Naive thymus-derived CD8-positive, alpha-beta T cell (primary cell): ENCODE results near the gene CP. TPM values are rescaled to one million over a fixed set of nuclear protein-coding genes. Genes with fewer than 3 reads are reported as not detected.
"Not testable (repeated sequence)": the region's sequence is repeated elsewhere in the genome, so short reads cannot be mapped to it uniquely, and the experiment has no call there.

ENCODE experiments used
- ATAC-seq, 2 donors: fragments of 150-1000 bp; cut with Tn5 transposase in 1 of 2; sonication (Bioruptor Pico), chemical (Tn5 transposase) in 1 of 2; 1 replicate in 1 of 2; 2 replicates in 1 of 2; pipeline ENCODE4 v1.10.0; 2021; ENCODE audit warnings: mild to moderate bottlenecking in 2 of 2, moderate library complexity in 2 of 2
- POLR2A ChIA-PET: fragments of 350-600 bp; sonication (Branson Sonifier 250); formaldehyde crosslinking; loops from one replicate; lab custom pipeline; 2021; ENCODE audit warnings: antibody characterized with exemption; lab: Charles Lee
- DNase-seq, 10 donors: peaks; one replicate each; pipeline versions ENCODE4 v3.0.0 to v3.0.0-alpha.2; 2020 to 2022
- H3K27ac Mint-ChIP-seq, 10 donors: one replicate each; pipeline ENCODE4 v1.8.0; 2020 to 2022; ENCODE audit warnings: mild to moderate bottlenecking in 10 of 10, mixed read lengths in 10 of 10, moderate library complexity in 4 of 10, inconsistent platforms in 1 of 10
- H3K27me3 Mint-ChIP-seq, 5 donors: one replicate each; pipeline ENCODE4 v1.8.0; 2021 to 2022; ENCODE audit warnings: mixed read lengths in 5 of 5
- H3K36me3 Mint-ChIP-seq, 3 donors: one replicate each; pipeline ENCODE4 v1.8.0; 2020 to 2022; ENCODE audit warnings: mixed read lengths in 3 of 3, mild to moderate bottlenecking in 2 of 3, inconsistent platforms in 1 of 3
- H3K4me1 Mint-ChIP-seq, 4 donors: one replicate each; pipeline ENCODE4 v1.8.0; 2021 to 2022; ENCODE audit warnings: mixed read lengths in 4 of 4
- H3K4me3 Mint-ChIP-seq, 10 donors: one replicate each; pipeline ENCODE4 v1.8.0; 2020 to 2022; ENCODE audit warnings: mild to moderate bottlenecking in 10 of 10, mixed read lengths in 10 of 10, moderate library complexity in 6 of 10, inconsistent platforms in 1 of 10
- H3K9me3 Mint-ChIP-seq, 9 donors: one replicate each; pipeline ENCODE4 v1.8.0; 2020 to 2022; ENCODE audit warnings: mixed read lengths in 9 of 9, mild to moderate bottlenecking in 3 of 9, inconsistent platforms in 1 of 9, moderate library complexity in 1 of 9
- polyA plus RNA-seq, 3 donors: library from polyadenylated mRNA; unstranded; fragments of 300-500 nt; fragmentation: Illumina TruSeq; gene quantifications; one replicate each; pipeline ENCODE4 v1.2.3, GENCODE V29; 2021
- total RNA-seq, 8 experiments: library from RNA in 2 of 8; stranded (reverse) in 2 of 8; gene quantifications; one replicate each; pipeline ENCODE4 v1.2.3 and lab custom pipeline; 2021 to 2026

CP gene
- total and polyA plus RNA-seq, 5 experiments from 2014 or later, result 0.20 to 0.30 TPM; not detected in 3

DNA sequence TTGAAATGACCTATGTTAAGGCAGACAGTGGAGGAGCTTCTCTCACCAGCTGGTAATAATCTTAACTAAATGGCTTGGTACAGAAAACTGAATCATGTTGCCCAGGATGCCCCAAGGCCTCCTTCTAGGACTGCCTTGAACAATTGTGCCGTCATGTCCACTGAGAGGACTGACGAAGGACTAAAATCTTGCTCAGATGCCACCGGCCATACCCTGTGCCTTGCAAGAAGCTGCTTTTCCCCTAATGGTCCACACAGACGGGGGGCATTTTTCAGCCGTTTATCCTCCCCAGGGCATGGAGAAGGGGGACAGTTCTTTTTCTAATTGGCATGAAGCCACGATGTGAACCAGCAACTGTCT is 1.8 kb upstream of the CP start:
- Mint-ChIP-seq H3K27me3 (peaks cover 0 to 4% (median 0%) of the 10 kb centered on the region in 5 donors), H3K4me3 (peak overlapping the region in 4 of 10 donors; percentile 29 to 64 (median 32)), H3K36me3 (no peaks in the 10 kb centered on the region), H3K4me1 (peaks cover 10 to 24% (median 19%) of the 10 kb centered on the region in 4 donors), H3K9me3 (no peaks in the 10 kb centered on the region), H3K27ac (no peak overlapping the region)
- ATAC-seq (no peak), DNase-seq (no peak)
- POLR2A ChIA-PET, result no interaction called here

DNA sequence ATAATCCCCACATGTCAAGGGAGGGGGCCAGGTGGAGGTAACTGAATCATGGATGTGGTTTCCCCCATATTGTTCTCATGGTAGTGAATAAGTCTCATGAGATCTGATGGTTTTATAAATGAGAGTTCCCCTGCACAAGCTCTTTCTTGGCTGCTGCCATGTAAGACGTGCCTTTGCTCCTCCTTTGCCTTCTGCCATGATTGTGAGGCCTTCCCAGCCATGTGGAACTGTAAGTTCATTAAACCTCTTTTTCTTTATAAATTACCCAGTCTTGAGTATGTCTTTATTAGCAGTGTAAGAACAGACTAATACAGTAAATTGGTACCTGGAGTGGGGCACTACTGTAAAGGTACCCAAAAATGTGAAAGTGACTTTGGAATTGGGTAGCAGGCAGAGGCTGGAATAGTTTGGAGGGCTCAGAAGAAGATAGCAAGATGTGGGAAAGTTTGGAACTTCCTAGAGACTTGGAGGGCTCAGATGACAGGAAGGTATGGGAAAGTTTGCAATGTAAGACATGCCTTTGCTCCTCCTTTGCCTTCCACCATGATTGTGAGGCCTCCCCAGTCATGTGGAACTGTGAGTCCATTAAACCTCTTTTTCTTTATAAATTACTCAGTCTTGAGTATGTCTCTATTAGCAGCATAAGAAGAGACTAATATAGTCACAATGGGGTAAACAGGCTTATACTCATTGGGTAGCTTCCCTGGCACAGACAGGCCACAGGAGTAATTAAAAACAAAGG is 2.1 kb downstream of the CP start:
- H3K36me3 Mint-ChIP-seq, DNase-seq, H3K27ac Mint-ChIP-seq, H3K9me3 Mint-ChIP-seq, H3K4me3 Mint-ChIP-seq, ATAC-seq, H3K27me3 Mint-ChIP-seq, POLR2A ChIA-PET: not testable (repeated sequence)
- peaks cover 4 to 14% (median 9%) of the 10 kb centered on the region in 4 donors for H3K4me1 Mint-ChIP-seq

DNA sequence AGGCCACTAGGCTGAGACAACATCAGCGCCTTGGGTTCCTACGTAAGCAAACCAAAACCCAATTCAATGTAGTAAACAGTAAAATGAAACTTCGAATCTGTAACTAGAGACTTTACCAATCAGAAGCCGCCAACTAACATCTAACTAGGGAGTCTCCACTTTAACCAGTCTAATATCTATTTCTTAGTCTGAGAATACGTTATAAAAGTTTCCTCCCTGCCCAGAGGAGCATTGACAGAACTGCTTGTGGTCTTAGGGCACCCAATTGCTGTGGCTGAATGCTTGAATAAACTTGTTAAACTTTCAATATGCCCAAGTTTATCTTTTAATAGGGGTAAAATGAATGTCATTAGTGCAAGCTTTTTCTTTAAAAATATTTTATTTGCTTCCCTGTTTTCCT is 4.3 kb downstream of the CP start:
- DNase-seq, result no peak
- ATAC-seq, result no peak
- no peaks in the 10 kb centered on the region for H3K4me1 Mint-ChIP-seq
- H3K27ac Mint-ChIP-seq, result no peak overlapping the region
- H3K4me3 Mint-ChIP-seq, result no peak overlapping the region
- no peaks in the 10 kb centered on the region for H3K36me3 Mint-ChIP-seq
- H3K9me3 Mint-ChIP-seq, result no peaks in the 10 kb centered on the region
- H3K27me3 Mint-ChIP-seq, result peaks cover 0 to 10% (median 0%) of the 10 kb centered on the region in 5 donors
- POLR2A ChIA-PET, result no interaction called here

DNA sequence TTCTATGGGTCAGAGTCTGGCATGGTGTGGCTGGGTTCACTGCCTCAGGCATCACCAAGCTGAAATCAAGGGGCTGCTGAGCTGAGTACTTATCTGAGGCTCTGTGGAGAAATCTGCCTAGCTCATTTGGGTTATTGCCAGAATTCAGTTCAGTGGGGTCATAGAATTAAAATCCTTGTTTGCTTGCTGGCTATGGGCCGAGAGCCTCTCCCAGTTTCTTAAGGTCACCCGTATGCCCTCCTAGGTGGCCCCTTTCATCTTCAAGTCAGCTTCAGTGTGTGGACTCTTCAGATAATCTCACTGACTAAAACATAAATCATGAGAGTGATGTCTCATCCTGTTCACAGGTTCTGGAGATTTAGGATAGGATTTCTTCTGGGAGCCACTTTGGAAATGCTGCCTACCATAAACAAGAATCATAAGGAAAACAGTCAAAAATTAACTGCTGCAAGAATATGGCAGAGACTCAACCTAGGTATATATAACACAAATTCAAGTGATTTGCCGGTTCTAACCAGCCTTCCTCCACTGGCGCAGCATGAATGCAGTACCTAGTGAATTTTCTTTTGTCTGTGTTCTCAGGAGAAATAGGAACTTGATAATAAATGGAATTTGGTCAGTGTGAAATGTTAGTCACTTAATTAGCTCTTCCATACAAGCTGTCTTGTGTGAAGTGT is 5.3 kb downstream of the CP start:
- POLR2A ChIA-PET, result no interaction called here

DNA sequence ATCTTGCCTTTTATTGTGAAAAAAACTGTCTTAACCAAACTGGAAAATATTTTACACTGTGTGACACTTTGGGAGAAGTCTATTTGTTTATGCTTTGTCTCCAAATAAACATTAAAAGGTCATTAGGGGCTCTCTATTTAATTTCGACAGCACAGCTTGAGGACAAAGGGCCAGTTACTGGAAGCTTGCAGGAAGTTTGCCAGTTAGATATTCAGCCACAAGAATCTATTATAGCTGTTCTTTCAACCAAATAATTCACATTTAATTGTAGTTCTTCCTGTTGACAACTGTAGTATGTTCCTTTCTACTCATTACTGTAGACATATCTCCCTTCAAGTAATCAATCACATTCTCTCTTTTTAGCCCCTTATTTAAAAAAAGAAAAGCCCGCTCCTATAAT is 6.1 kb downstream of the CP start:
- POLR2A ChIA-PET, result no interaction called here
- no peaks in the 10 kb centered on the region for H3K9me3 Mint-ChIP-seq
- no peak for ATAC-seq
- no peaks in the 10 kb centered on the region for H3K36me3 Mint-ChIP-seq
- H3K4me1 Mint-ChIP-seq, result no peaks in the 10 kb centered on the region
- H3K4me3 Mint-ChIP-seq, result no peak overlapping the region
- no peak overlapping the region for H3K27ac Mint-ChIP-seq
- no peak for DNase-seq
- peaks cover 0 to 15% (median 1%) of the 10 kb centered on the region in 5 donors for H3K27me3 Mint-ChIP-seq

More for the DNA sequence above, 5.3 kb downstream of the CP start:
- DNase-seq, result no peak
- no peak for ATAC-seq
- H3K4me3 Mint-ChIP-seq, result no peak overlapping the region
- no peaks in the 10 kb centered on the region for H3K4me1 Mint-ChIP-seq
- no peak overlapping the region for H3K27ac Mint-ChIP-seq
- peaks cover 0 to 10% (median 1%) of the 10 kb centered on the region in 5 donors for H3K27me3 Mint-ChIP-seq
- H3K9me3 Mint-ChIP-seq, result no peaks in the 10 kb centered on the region
- H3K36me3 Mint-ChIP-seq, result no peaks in the 10 kb centered on the region

DNA sequence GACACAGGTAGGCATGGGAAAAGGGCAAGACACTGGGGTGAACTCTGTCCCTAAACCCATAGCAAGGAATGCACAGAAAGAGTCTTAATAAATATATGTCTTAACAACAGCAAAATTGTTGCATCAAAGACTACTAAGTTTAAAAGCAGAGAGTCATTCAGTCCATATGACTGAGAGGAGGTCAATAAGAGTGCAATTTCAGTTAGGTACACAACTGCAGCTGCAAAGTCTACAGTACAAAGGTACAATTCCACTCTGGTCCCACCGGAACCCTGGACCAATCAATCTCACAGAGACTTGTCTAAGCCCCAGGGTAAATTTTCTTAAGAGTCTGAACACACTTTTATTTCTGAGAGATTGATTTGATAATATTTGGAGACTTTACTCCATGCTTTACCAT is 6.9 kb downstream of the CP start:
- no peak overlapping the region for H3K27ac Mint-ChIP-seq
- POLR2A ChIA-PET, result no interaction called here

DNA sequence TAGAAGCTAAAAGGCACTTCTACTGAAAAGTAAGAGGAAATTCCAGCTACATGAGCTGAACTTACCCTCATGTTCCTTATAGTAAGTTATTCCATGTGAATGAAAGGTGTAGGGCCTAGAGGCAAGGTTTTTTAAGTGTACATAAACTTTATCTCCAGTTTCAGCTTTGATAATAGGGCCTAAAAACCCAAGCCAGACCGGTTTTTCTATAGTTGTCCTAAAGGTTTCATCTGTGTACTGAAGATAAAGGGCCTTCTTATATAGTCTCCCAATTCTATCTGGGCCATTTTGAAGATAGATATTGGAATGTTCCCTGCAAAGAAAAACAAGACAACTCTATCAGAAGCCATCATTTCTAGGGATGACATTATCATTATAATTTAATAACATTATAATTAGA is 9.2 kb downstream of the CP start:
- POLR2A ChIA-PET, result no interaction called here
- ATAC-seq, result no peak
- peaks cover 0 to 9% (median 1%) of the 10 kb centered on the region in 5 donors for H3K27me3 Mint-ChIP-seq
- no peaks in the 10 kb centered on the region for H3K9me3 Mint-ChIP-seq
- no peak for DNase-seq
- H3K4me3 Mint-ChIP-seq, result no peak overlapping the region
- no peak overlapping the region for H3K27ac Mint-ChIP-seq
- no peaks in the 10 kb centered on the region for H3K4me1 Mint-ChIP-seq
- no peaks in the 10 kb centered on the region for H3K36me3 Mint-ChIP-seq

More for the DNA sequence above, 6.9 kb downstream of the CP start:
- no peak for ATAC-seq
- Mint-ChIP-seq H3K4me1 (no peaks in the 10 kb centered on the region), H3K4me3 (no peak overlapping the region), H3K27me3 (peaks cover 0 to 15% (median 1%) of the 10 kb centered on the region in 5 donors), H3K36me3 (no peaks in the 10 kb centered on the region), H3K9me3 (no peaks in the 10 kb centered on the region)
- DNase-seq, result no peak

DNA sequence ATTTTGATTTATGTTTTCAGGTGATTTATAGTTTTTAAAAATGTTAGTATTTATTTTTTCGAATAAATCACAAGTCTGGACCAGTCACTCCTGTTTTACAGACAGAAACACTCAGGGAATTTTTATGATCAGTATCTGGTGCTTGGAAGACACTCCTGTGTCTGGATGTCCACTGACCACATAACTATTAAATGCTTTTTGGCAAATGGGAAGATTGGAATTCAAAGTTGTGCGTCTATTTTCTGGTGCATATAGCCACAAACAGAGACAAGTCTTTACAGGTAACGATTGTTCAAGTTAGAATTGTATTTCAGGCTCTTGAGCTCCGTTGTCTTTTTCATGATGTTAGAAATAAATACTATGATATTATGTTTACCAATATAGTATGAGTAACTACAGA is 12.2 kb downstream of the CP start:
- ATAC-seq (no peak), DNase-seq (no peak)
- H3K9me3 Mint-ChIP-seq, result no peaks in the 10 kb centered on the region
- no peaks in the 10 kb centered on the region for H3K36me3 Mint-ChIP-seq
- no peaks in the 10 kb centered on the region for H3K4me1 Mint-ChIP-seq
- H3K27me3 Mint-ChIP-seq, result peaks cover 5 to 11% (median 6%) of the 10 kb centered on the region in 5 donors
- H3K27ac Mint-ChIP-seq, result no peak overlapping the region
- POLR2A ChIA-PET, result no interaction called here
- H3K4me3 Mint-ChIP-seq, result no peak overlapping the region

DNA sequence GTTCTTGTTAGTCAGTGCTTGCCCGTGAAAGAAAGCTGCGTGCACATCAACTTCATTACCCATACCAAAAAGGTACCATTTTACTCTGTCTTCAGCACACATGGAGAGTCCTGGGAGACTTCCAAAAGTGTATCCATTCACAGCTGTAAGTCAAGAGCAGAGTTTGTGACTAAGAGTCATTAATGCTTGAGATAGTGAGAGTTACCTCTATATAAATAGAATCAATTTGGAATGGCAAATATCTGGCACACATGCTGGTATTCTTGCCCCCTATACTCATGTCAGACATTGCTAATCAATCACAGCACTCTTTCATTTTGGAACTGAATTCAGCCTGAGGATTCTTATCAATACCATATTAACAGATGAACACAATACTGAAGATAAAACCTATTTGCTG is 14.2 kb downstream of the CP start:
- ATAC-seq, result no peak
- Mint-ChIP-seq H3K27me3 (peaks cover 9 to 22% (median 13%) of the 10 kb centered on the region in 5 donors), H3K36me3 (no peaks in the 10 kb centered on the region), H3K9me3 (no peaks in the 10 kb centered on the region), H3K27ac (no peak overlapping the region), H3K4me3 (no peak overlapping the region), H3K4me1 (peaks cover 3 to 9% (median 6%) of the 10 kb centered on the region in 4 donors)
- POLR2A ChIA-PET, result no interaction called here
- DNase-seq, result no peak

DNA sequence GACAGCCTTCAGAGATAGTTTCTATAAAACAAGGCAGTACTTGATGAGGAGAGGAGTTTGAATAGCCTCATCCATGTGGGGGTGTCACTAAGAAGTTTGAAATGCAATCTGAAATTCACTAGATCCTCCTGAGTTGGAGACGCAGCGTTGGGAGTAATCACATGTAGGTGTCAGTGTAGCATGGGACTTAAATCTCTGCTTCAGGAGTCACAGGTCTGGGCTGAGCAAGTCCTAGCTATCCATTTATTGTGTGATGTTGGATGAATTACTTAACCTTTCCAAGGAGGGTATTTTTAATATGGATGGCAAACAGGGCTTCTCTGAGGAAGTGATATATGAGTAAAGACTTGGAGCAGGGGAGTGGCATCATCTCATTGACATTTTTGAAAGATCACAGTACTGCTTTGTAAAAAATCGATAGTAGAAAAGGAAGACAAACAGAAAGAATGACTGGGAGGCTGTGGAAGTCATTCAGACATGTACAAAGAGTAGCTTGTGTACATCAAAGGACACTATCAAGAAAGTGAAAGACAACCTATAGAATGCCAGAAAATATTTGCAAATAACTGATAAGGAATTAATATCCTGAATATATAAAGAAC is 17.1 kb downstream of the CP start:
- no peaks in the 10 kb centered on the region for H3K36me3 Mint-ChIP-seq
- POLR2A ChIA-PET, result no interaction called here
- H3K27me3 Mint-ChIP-seq, result peaks cover 9 to 22% (median 13%) of the 10 kb centered on the region in 5 donors
- H3K4me3 Mint-ChIP-seq, result no peak overlapping the region
- H3K27ac Mint-ChIP-seq, result no peak overlapping the region
- no peaks in the 10 kb centered on the region for H3K9me3 Mint-ChIP-seq
- DNase-seq, result no peak
- peaks cover 3 to 9% (median 6%) of the 10 kb centered on the region in 4 donors for H3K4me1 Mint-ChIP-seq
- ATAC-seq, result no peak

DNA sequence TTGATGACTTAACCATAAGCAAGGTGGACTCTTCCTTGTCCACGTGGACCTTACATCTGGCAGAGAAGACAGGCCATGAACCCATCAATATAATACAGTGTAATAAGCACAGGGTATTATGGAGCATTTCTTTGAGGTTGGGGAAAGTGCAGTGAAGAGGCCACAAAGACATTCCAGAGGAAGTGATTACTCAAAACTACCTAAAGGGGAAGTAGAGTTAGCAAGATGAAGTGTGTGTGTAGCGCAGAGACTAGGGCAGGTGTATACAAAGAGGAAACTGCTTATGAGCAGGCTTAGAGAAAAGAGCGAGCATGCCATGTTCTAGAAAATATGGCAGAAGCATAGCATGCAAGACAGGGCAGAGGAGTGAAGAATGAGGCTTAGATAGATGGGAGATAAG is 17.9 kb downstream of the CP start:
- H3K27ac Mint-ChIP-seq, result peak overlapping the region in 1 of 10 donors; percentile 12
- H3K27me3 Mint-ChIP-seq, result peaks cover 9 to 22% (median 13%) of the 10 kb centered on the region in 5 donors
- peaks cover 3 to 9% (median 6%) of the 10 kb centered on the region in 4 donors for H3K4me1 Mint-ChIP-seq
- H3K36me3 Mint-ChIP-seq, result no peaks in the 10 kb centered on the region
- no peaks in the 10 kb centered on the region for H3K9me3 Mint-ChIP-seq
- POLR2A ChIA-PET, result no interaction called here
- peak in 1 of 2 donors; percentile 30 for ATAC-seq
- no peak for DNase-seq
- no peak overlapping the region for H3K4me3 Mint-ChIP-seq

DNA sequence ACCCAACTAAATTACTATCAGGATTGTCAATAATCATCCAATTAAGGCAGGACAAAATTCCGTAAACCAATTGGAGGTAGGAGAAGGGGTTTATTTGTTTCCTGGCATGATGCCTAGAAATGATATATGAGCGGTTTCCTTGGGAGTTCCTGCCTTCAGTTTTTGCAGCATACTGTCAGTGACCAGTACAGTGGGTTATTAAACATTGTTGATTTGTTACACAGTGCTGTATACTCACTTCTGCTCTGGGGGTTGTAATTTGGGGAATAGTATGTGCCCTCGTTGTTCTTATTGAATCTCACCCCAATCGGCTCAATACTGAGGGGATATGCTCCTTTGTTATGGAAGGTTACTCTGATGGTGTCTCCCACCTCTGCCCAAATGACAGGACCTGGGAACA is 22.2 kb downstream of the CP start:
- no peaks in the 10 kb centered on the region for H3K36me3 Mint-ChIP-seq
- peaks cover 3 to 9% (median 6%) of the 10 kb centered on the region in 4 donors for H3K4me1 Mint-ChIP-seq
- POLR2A ChIA-PET, result no interaction called here
- DNase-seq (no peak), ATAC-seq (no peak)
- no peaks in the 10 kb centered on the region for H3K9me3 Mint-ChIP-seq
- H3K4me3 Mint-ChIP-seq, result no peak overlapping the region
- peaks cover 4 to 16% (median 11%) of the 10 kb centered on the region in 5 donors for H3K27me3 Mint-ChIP-seq
- H3K27ac Mint-ChIP-seq, result no peak overlapping the region

DNA sequence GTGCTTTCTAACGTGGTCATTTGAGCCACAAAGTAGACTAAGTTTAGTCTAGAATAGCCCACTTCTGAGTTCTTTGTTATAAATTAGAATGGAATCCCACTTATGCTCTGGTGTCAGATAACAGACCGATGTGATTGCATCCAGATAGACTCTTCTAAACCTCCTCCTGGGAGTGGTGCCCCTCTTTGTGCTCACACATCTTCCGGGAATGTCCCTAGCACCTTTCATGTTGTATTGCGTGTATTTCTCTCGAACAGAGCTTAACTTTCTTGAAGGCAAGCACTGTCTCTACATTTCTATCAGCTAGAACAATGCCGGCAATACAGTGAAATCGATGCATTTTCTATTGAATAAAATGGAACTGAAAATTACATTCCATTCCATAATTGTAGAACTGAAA is 23.0 kb downstream of the CP start:
- Mint-ChIP-seq H3K4me3 (no peak overlapping the region), H3K27me3 (peaks cover 0 to 9% (median 3%) of the 10 kb centered on the region in 5 donors), H3K27ac (no peak overlapping the region), H3K36me3 (no peaks in the 10 kb centered on the region), H3K9me3 (no peaks in the 10 kb centered on the region), H3K4me1 (peaks cover 0 to 2% (median under 1%) of the 10 kb centered on the region in 4 donors)
- POLR2A ChIA-PET, result no interaction called here
- DNase-seq (no peak), ATAC-seq (no peak)
